DMS114 treated with DMSO at 0.1 percent for 48 hours (cell line): ENCODE measurements around the gene SETD7.
A peak's percentile ranks its signal among the peaks of the same experiment; 100 is the strongest.
"Not testable (repeated sequence)": the region's sequence is repeated elsewhere in the genome, so short reads cannot be mapped to it uniquely, and the experiment has no call there.

Experiments
- DNase-seq: peaks from one replicate; lab custom pipeline; 2025; ENCODE audit not compliant: unreplicated experiment; lab: John Stamatoyannopoulos, UW

The SETD7 gene

GRCh38 chr4:139470295-139470694, 85.7 kb downstream of the SETD7 start:
- DNase-seq, result no peak

GRCh38 chr4:139469869-139470268, 86.2 kb downstream of the SETD7 start:
- DNase-seq, result no peak

GRCh38 chr4:139469216-139469615, 86.8 kb downstream of the SETD7 start:
- no peak for DNase-seq

- DNase-seq, result not testable (repeated sequence)
Observed at GRCh38 chr4:139468756-139469155, 87.3 kb downstream of the SETD7 start.

GRCh38 chr4:139465922-139466321, 90.1 kb downstream of the SETD7 start:
- no peak for DNase-seq

GRCh38 chr4:139464512-139464911, 91.5 kb downstream of the SETD7 start:
- DNase-seq, result not testable (repeated sequence)

- DNase-seq, result no peak
Observed at GRCh38 chr4:139461022-139461628, 94.9 kb downstream of the SETD7 start.

- no peak for DNase-seq
Observed at GRCh38 chr4:139460565-139460964, 95.5 kb downstream of the SETD7 start.

- no peak for DNase-seq
Observed at GRCh38 chr4:139458999-139459398, 97.0 kb downstream of the SETD7 start.

GRCh38 chr4:139458543-139458942, 97.5 kb downstream of the SETD7 start:
- no peak for DNase-seq

- DNase-seq, result no peak
Observed at GRCh38 chr4:139457318-139457717, 98.7 kb downstream of the SETD7 start.

- no peak for DNase-seq
Observed at GRCh38 chr4:139455126-139455538, 100.9 kb downstream of the SETD7 start.

GRCh38 chr4:139454111-139455045, 101.6 kb downstream of the SETD7 start, which contains the start of gene RAB33B:
Gene RAB33B (plus strand): TSS chr4:139454121. CDS start chr4:139454196, 75 bp downstream.
- peak; percentile 53 for DNase-seq

GRCh38 chr4:139453371-139454110, 102.5 kb downstream of the SETD7 start:
- DNase-seq, result peak; percentile 86

GRCh38 chr4:139453041-139453370, 103.0 kb downstream of the SETD7 start:
- peak; percentile 53 for DNase-seq

GRCh38 chr4:139451997-139452396, 104.0 kb downstream of the SETD7 start:
- no peak for DNase-seq

GRCh38 chr4:139450586-139450985, 105.4 kb downstream of the SETD7 start:
- no peak for DNase-seq

GRCh38 chr4:139447078-139447477, 108.9 kb downstream of the SETD7 start:
- not testable (repeated sequence) for DNase-seq
